Stimulated activated CD8-positive, alpha-beta memory T cell treated with anti-CD3 and anti-CD28 coated beads, Interleukin-12 subunit alpha, Interleukin-12 subunit beta, amount 100 ng/mL, for 4 hours (primary cell): ENCODE data around the gene PRM2.
A peak's percentile ranks its signal among the peaks of the same experiment; 100 is the strongest.
"Not testable (repeated sequence)": the region's sequence is repeated elsewhere in the genome, so short reads cannot be mapped to it uniquely, and the experiment has no call there.

Experiments used
- DNase-seq: peaks from one replicate; pipeline ENCODE4 v3.0.0-alpha.2; 2020; ENCODE audit warnings: low read depth

Gene PRM2

DNA sequence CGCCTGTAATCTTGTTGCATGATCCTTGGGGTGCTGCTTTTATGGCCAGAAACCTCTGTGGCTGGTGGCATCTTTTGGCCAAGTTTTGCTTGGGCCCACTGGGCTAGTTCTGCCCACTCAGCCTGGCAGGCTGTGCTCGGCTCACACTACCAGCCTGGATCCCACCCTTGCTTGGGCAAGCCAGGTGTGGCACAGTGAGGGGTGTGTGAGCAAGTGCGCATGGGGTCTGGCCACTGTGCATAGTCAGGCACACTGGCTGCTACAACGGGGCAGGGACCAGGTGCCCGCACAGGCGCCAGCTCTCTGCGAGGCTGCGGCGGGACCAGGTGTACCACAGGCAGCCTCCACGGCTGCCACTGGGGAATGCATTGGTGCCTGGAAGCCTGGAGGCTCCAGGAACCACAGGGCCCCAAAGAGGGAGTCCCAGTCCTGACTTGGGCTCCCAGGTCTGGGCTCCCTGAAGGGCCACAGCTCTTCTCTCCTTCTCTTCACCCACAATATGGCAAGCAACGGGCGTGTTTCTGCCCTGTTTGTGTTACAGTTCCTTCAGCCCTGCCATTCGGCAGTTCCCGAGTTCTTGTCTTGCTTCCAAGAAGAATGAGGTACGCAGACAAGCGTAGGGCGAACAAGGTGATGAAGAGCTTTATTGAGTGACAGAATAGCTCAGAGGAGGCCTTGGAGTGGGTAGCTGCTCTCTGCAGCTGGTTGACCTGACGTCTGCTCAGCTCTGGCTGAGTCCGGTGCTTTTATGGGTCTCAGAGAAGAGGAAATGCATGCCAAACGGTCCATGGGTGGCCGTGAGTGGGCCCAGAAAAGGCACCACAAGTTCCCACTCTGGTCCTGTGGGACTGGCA is 31.6 kb upstream of the PRM2 start:
- DNase-seq = no peak

DNA sequence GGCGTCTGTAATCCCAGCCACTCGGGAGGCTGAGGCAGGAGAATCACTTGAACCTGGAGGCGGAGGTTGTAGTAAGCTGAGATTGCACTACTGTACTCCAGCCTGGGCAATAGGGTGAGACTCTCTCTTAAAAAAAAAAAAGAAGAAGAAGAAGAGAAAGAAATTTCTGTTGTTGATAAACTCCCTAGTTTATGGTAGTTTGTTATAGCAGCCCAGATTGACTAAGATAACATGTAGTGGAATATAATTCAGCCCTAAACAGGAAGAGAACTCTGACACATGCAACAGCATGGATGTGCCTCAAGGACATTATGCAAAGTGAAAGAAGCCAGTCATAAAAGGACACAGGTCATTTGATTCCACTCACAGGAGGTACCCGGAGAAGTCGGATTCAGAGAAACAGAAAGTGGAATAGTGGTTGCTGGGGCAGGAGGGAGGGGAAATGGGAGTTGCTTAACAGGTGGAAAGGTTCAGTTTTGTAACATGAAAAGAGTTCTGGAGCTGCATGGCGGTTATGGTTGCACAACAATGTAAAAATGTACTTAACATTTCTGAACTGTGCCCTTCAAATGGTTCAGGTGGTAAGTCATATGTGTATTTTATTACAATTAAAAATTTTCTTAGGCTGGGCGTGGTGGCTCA is 30.8 kb upstream of the PRM2 start:
- no peak for DNase-seq

DNA sequence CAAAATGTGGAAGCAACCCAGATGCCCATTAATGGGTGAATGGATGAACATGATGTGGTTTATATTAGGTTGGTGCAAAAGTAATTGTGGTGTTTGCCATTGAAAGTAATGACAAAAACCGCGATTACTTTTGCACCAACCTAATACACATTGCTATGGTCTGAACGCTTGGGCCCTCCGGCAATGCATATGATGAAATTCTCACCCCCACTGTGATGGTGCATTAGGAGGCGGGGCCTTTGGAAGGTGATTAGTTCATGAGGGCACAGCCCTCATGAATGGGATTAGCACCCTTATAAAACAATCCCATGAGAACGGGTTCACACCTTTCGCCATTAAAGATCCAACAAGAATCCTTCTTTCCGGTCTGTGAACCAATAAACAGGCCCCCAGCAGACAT is 30.1 kb upstream of the PRM2 start:
- no peak for DNase-seq

DNA sequence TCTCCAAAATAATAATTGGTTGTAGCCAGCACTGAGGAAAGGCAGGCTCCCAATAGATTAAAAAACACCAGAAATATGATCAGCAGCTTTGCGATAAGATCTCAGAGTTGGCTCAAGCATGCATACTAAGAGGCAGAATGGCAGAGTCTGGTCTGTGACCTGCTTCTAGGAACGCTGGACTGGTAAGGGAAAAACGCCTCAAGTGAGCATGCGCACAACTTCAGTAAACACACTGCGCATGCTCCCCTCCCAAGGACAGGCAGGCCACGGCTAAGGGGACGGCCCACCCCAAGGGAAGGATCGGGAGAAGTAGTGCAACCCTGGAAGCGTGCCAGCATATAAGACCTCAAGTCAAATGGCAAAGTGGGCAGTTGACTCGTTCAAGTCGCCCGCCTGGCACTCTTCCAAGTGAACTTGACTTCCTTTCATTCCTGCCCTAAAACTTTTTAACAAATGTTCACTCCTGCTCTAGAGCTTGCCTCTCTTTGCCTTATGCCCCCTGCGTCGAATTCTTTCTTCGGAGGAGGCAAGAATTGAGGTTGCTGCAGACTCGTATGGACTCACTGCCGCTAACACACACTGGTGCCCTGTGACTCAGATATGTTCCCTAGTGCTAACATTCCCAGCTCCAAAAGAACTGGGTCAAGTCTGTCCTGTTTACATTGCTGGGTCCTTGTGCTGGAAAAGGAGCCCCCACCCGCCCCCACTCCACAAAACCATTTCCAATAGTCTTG is 27.3 kb upstream of the PRM2 start:
- DNase-seq = no peak

DNA sequence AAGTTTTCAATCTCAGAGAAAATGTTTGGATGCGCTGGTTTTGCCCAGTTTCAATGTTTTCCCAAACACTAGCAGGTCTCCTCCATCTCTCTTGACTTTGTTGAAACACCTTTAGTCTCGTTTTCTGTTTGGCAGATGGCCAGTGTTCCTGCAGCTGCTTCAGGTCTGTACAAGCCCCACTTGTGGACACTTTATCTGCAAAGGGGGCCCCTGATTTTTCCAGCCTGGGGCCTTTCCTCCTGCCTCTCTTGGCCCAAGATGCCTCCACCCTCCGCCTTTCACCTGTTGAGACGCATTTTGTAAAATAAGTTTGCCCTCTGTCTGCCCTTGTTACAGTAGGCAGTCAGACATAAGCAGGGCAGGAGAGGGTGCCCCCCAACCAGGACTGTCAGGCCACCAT is 26.7 kb upstream of the PRM2 start:
- DNase-seq = no peak

DNA sequence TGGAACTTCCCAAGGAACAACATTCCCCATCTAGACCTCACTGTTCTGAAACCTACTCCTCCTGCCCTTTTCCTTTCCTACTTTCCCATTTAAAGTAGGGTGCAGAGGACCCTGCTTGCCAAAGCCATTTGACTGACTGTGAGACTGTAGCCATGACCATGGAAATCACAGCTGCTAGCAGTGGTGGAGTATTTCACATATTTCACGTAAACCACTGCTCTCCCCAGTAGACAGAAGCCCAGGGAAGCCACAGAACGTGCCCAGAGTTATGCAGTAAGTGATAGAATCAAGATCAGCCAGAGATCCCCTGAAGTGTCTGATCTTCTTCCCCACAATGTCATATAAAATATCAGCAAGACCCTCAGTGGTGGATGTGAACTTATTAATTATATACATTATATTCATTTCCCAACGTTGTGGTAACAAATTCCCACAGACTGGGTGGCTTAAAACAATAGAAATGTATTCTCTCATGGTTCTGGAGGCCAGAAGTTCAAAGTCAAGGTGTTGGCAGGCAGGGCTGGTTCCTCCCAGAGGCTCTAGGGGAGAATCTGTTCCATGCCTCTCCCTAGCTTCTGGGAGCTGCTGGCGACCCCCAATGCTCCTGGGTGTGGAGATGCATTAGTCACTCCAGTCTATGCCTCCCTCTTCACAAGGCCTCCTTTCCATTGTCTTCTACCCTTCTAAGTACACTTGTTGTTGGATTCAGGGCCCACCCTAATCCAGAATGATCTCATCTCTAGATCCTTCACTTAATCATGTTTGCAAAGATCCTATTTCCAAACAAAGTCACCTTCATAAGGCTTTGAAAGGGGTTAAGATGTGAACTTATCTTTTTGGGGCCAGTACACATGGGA is 25.6 kb upstream of the PRM2 start:
- DNase-seq = no peak

DNA sequence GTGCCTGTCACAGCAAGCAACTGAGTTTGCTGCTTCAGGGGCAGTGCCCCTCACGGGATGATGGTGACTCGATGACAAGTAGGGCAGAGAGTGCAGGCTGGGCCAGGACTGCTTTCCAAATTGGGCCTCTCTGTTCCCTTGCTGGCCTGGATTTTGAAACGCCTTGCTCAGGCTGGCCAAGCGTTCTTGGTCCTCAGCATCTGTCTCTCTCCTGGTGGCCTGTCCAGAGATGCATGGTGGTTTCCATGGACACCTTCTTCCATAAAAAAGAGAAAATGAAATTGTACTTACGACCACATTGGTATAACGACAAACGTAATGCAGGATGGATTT is 24.2 kb upstream of the PRM2 start:
- no peak for DNase-seq

DNA sequence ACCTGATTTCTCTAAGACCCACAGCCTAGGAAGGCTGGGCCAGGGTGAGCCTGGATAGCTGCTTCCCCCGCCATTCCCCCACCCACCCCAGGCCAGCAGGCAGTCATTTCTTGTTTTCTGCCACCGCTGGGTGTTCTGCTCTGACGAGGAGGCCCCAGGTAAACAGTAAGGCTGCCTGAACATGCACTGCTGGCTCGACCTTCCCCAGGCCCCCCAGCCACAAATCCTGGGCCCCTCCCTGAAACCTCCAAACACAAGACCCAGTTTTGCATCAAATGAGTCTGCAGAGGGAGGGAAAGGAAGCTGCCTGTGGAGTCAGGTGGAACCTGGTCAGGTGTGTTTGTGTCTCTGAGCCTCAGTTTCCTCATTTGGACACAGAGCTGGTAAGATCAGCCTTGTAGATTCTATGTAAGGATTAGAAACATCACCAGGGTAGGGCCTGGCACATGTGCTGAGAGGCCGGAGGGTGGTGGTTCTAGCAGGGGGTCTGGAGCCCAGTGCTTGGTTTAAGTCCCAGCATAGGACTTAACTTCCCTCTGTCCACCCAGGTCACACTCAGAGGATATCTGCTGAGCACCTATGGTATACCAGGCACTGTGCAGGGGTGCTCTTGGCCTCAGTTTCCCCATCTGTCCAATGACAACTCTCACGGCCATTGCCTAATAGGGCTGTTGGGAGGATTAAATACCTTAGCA is 23.7 kb upstream of the PRM2 start:
- no peak for DNase-seq

DNA sequence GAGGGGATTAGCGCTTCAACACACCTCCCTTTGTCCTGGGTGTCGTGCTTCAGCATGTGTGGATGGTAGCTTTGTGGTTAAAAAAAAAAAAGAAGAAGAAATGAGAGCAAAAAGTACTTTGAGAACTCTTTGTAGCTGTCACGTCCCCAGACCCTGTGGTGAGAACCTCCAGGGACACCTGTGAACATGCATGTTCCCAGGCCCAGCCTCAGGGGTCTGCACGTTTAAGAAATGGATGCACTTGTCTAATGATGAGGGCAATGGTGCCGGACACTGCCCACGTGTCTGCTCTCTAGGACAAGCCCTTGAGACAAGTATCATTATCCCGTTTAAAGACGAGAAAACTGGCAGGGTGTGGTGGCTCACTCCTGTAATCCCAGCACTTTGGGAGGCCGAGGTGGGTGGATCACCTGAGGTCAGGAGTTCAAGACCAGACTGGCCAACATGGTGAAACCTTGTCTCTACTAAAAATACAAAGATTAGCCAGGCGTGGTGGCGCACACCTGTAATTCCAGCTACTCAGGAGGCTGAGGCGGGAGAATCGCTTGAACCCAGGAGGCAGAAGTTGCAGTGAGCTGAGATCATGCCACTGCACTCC is 22.8 kb upstream of the PRM2 start:
- not testable (repeated sequence) for DNase-seq

DNA sequence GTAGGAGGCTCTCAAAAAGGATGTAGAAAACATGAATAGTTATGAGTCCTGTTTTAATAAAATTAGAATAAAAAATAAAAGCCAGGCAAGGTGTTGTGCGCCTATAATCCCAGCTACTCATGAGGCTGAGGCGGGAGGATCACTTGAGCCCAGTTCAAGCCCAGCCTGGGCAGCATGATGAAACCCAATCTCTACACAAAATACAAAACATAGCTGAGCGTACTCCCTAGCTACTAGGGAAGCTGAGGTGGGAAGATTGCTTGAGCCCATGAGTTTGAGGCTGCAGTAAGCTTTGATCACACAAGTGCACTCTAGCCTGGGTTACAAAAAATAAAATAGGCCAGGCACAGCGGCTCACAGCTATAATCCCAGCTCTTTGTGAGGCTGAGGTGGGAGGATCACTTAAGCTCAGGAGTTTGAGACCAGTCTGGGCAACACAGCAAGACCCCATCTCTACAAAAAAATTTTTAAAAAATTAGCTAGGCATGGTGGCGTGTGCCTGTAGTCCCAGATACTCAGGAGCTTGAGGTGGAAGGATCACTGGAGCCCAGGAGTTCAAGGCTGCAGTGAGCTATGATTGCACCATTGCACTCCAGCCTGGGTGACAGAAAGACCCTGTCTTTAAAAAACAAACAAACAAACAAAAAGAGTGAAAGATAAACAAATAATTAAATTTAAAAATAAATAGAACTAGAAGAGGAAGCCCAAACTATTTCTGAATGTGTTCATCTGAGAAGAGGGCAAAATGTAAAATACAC is 22.0 kb upstream of the PRM2 start:
- no peak for DNase-seq

DNA sequence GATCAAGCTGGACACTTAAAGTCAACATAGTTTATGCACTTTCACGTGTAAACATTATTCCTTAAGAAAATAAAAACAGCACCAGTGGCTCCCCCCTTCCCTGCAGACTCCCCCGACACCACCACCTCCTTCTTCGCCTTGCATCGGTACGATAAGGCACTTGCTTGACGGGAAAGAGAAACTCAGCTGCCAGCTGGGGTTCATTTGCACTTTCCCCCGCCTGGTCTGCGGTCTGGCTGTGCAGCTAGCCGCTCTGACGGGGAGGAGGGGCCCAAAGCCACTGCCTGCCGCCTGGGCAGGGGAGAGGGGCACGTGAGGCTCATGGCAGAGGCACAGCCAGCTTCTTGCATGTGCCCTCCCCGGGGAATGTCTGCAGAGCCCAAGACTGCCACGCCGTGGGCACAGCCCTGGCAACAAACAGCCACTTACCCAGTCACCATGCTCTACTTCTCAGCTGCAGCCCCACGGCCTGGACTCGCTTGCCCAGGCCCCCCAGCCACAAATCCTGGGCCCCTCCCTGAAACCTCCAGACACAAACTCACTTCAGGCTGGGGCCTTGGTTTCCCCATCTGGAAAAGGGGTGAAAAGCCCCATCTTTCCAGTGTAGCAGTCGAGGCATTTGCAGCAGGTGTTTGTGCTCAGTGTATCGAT is 21.3 kb upstream of the PRM2 start:
- DNase-seq = peak; percentile 51

DNA sequence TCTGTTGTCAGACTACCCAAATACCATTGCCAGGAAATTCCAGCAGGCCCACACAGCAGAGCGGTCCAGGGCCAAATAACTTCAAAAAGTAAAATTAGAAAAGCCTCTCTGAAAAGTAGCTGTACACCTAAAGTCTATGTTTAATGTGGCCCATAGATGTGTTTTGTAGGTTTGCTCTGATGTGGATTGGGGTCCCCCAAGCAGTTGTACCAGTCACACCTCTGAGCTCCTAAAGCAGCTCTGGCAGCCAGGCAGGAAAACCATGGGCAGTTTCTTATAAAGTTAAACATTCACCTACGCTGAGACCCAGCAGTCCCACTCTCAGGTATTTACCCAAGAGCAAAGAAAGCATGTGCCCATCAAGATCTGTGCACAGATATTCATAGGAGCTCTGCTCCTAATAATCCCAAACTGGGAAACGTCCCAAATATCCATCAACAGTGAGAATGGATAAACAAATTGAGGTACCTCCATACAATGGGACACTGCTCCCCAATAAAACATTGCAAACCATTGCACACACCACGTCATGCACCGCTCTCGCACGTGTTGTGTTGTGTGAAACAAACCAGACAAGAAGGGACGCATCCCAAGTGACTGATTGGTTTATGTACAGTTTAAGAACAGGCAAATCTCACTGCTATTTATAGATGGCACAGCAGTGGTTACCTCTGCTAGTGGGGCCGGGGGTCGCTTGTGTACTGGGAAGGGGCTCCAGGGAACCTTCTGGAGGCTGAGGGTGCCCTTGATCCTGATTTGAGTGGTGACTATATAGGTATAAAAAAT is 20.6 kb upstream of the PRM2 start:
- no peak for DNase-seq

DNA sequence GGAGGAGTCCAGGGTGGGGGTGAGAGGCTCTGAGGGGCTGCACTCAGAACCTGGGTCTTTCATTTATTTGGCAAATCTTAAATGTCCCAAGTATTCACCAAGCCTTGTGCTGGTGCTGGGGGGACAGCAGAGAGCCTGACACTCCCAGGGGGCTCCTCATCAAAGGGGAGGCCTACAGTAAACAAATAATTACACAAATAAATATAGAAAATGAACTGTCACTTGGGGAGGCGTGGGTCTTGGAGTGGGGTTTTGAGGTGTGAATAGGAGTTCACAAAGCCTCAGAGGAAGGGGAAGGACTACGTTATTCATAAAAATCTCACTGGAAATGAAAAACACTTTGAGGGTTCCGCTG is 20.0 kb upstream of the PRM2 start:
- no peak for DNase-seq

DNA sequence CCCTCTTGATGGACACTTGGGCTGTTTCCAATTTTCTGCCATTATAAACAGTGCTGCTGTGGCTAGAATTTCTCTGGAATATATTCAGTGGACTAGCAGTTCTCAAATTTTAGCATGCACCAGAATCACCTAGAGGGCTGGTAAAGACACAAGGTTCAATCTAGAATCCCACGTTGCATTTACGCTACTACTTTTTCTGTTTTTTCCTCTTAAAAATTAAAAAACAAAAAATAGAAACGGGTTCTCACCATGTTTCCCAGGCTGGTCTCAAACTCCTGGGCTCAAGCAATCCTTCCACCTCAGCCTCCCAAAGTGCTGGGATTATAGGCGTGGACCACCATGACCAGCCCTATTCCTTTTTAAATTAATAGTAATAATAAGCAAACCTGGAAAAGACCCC is 19.4 kb upstream of the PRM2 start:
- no peak for DNase-seq

DNA sequence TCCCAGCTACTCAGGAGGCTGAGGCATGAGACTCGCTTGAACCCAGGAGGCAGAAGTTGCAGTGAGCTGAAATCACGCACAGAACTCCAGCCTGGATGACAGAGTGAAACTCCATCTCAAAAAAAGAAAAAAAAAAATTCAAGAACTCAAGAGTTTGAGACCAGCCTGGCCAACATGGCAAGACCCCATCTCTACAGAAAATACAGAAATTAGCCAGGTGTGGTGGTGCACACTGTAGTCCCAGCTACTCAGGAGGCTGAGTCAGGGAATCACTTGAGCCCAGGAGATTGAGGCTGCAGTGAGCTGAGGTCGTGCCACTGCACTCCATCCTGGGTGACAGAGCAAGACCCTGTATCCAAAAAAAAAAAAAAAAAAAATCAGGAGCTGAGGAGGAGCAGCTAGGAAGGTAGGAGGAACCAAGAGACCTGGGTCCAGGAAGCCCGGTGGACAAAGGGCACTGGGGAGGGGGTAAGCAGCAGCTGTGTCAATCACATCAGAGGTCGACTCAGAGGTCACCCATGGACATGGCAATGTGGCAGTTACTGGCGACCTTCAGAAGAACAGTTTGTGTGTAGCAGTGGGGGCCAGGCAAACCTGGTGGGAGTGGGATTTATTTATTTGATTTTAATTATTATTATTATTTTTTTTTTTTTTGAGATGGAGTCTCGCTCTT is 15.9 kb upstream of the PRM2 start:
- DNase-seq = no peak

DNA sequence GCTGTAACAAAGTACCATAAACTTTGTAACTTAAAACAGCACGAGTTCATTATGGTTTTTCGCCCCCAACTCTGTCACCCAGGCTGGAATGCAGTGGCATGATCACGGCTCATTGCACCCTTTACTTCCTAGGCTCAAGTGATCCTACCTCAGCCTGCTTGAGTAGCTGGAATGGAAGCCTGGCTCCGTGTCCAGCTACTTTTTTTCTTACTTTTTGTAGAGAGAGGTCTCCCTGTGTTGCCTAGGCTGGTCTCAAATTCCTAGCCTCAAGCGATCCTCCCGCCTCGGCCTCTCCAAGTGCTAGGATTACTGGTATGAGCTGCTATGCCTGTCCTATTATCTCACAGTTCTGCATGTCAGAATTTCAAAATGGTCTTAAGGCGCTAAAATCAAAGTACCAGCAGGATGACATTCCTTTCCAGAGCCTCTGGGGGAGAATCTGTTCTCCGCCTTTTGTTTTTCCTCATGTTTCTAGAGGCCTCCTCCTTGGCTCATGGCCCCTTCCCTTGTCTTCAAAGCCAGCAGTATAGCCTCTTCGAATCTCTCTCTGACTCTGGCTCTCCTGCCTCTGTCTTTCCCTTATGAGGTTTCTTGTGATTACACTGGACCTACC is 14.9 kb upstream of the PRM2 start:
- no peak for DNase-seq

DNA sequence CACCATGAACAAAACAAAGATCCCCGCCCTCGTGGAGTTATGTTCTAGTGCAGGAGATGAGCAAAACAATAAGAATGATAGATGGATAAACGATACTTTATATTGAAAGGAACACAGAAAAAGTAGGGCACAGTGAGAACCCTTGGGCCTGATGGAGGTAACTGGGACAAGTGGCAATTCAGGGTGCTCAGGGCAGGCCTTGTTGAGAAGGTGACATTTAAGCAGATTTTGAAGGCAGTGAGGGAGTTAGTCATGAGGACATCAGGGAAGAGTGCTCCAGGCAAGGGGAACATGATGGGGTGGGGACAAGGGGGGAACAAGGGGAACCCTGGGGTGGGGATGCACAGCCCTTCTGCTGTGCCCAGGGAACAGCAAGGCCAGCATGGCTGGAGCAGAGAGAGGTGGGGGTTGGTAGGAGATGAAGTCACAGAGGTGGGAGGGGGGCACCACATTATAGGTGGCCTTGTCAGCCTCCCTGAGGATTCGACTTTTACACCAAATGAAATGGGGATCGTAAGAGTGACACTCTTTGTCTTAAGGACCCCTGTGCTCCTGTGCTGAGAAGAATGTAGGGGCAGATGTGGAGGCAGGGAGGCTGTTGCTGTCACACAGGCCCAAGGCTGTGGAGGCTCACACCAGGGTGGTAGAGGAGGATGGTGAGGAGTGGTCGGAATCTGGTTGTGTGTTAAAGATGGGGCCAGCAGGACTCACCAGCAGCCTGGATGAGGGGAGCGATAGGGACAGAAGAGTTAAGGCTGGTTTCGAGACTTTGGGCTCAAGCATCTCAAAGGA is 14.0 kb upstream of the PRM2 start:
- no peak for DNase-seq
